Liver (tissue), 1 donor: ENCODE measurements around the gene F2R.

ENCODE experiments used
- MAX ChIP-seq: IDR thresholded peaks from 2 replicates; pipeline ENCODE4 v1.6.1; 2016; ENCODE audit warnings: antibody characterized with exemption
- REST ChIP-seq: IDR thresholded peaks from 2 replicates; pipeline ENCODE4 v1.6.1; 2016; ENCODE audit warnings: antibody characterized with exemption, mild to moderate bottlenecking
- YY1 ChIP-seq: IDR thresholded peaks from 2 replicates; pipeline ENCODE4 v1.6.1; 2016; ENCODE audit warnings: antibody characterized with exemption, mild to moderate bottlenecking

- TF ChIP-seq YY1: no peak
- TF ChIP-seq REST: no peak
- TF ChIP-seq MAX: no peak
Measured at GRCh38 chr5:76757049-76757448, 41.1 kb downstream of the F2R start.
